Measurements from ENCODE around the gene PANK4.

PANK4 gene

DNA sequence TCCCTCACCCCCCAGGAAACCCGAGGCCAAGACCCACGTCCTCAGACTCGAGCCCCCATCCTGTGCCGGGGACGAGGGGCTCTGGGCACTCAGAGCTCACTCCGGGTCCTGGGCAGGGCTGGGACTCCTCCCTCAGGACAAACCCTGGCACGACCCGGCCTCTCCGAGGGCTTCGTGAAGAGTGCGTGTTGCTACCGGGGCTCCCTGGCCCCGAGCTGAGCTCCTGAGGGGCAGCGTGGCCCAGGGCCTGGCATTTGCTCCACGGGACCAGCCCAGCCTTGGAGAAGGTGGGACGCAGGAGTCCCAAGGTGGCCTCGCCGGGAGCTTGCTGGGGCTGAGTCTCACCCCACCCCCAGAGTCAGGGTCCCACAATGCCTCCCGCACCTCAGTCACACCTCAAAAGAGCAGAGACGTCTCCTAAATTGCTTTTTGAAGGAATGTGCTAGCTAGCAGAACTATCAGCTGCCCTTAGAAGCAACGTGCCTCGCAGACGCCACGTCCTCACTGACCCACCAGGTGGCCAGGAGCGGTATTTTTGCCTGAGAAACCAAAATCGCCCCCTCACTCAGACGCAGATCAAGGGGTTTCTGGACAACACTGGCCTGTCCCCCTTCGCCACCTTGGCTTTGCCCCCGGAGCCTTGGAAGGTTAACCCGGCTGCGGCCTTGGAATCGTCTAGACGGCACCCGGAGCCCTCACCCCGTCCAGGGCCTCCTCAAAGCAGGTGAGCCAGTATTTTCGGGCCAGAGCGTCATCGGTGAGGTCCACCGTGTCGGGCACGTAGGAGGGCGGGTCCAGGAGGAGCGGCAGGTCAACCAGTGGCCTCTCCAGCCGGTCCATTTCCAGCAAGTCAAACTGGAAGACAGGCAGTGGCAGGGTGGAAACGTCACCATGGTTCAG, 11.3 kb downstream of the PANK4 start:
- DNase-seq (ENCODE audit: extremely low read depth in 1 of 2, low read depth in 1 of 2), result no peak

DNA sequence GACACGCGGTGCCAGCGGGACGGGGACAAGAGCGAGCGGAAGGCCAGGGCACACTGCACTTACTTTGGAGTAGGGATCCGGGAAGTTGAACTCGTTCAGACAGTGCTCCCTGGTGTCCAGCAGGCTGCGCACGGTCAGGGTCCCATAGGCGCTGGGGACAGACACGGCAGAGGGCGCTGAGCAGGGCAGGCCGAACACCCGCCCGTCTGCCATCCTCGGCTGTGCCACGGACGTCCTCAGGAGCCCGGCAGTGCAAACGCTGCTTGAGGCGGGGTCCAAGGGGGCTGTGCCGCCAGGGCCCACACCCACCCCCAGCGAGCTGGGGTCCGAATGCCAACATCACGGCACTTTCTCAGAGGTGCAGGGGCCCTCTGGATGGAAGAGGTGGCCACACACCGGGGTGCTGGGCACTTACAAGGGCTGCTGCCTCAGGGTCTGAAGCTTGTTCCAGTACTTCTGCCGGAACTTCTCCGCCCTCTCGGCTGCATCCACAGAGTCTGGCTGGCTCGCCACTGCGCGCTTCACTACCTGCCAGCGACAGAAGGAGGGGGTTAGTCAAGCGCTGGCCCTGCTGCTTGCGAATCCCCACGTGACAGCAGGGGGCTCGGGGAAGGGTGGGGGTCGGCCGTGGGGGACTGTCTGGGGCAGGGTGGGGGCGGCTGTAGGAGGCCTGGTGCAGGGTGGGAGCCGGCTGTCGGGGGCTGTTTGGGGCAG, 12.3 kb downstream of the PANK4 start:
- no peak for DNase-seq (ENCODE audit: extremely low read depth in 1 of 2, low read depth in 1 of 2)

DNA sequence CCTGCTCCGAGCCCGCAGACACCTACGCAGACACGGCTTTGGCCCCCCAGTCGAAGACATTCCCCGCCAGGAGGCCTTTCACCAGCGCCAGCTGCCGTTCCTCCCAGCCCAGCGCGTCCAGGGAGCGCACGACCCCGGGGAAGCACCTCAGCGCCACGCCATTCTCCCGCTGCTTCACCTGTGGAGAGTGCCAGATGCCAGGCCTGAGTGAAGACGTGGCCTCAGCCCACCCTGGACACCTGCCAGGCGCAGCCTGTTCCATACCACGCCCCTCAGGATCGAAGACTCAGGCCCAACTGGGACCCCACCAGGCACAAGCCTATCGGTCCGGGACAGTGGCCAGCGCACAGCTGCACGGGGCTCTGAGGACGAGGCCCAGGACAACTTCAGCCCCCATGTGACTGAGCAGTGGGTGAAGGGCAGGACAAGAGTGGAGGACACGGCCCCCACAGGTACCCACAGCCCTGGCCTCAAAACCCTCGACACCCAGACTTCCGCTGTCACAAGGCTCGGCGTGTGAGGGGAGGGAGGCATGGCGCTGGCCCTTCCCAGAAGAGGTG, 13.5 kb downstream of the PANK4 start:
- DNase-seq (ENCODE audit: extremely low read depth in 1 of 2, low read depth in 1 of 2), result no peak

DNA sequence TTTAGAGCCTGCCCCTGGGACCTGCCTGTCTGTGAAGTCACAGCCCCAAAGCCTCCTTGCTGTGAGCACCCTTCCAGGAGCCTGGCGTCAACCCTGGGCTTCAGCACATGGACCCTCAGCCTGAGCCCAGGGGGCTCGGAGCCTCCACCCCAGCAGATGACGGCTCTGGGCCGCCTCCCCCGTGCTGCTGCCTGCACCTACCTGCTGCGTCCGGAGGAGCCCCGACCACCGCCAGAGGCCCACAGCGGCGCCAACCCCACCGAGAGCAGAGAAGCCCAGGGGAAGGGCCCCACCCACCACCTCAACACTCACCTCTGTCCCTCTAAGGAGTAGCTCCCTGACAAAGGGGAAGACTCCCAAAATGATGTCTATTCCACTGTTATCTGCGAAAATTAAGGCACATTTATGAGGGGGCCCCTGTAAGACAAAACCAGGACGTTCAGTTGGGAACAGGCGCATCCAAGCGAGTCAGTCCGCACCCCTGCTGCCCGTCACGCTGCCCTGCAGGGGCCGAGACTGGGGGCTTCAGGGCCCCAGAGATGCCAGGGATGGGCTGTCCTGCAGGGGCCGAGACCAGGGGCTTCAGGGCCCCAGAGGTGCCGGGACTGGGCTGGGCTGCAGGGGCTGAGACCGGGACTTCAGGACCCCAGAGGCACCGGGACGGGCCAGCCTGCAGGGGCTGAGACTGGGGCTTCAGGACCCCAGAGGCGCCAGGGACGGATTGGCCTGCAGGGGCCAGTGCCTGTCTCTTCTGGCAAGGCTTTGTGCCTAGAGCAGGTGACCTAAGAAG, 15.8 kb downstream of the PANK4 start:
- DNase-seq (ENCODE audit: extremely low read depth in 1 of 2, low read depth in 1 of 2), result no peak

DNA sequence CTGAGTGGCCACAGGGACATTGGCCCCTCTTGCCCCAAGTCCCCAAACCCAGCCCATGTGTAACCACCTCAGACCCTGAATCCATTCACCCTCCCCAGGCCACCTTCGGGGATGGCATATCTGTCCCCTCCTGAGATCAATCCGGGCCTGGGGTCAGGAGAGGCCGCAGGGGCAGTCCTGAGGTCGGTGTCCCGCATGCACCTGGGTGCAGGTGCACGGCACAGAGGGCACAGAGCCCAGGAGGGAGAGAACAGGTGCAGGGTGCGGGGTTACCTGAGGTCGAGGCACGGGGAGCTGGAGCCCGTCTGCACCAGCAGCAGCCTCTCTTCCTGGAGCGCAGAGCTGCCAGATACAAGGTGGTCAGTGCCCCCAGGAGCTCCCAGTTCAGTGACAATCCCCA, 16.8 kb downstream of the PANK4 start:
- DNase-seq (ENCODE audit: extremely low read depth in 1 of 2, low read depth in 1 of 2), result no peak

DNA sequence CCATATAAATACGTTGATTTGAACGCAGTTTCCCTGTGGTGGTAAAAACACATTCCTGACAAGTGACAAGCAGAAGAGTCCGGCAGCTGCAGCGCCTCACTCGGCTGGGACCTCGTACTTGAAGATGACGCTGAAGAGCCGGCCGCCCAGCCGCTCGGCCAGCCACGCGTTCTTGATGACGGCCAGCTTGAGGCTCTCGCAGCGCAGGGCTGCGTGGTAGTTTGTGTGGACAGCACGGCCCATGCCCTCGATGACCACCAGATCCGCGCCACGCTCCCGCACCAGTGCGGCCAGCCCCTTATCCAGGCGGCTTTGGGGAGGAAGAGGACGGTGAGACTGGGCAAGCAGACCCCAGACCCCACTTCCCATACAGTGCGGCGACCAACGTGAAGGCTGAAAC, 17.6 kb downstream of the PANK4 start:
- DNase-seq (ENCODE audit: extremely low read depth in 1 of 2, low read depth in 1 of 2), result no peak

DNA sequence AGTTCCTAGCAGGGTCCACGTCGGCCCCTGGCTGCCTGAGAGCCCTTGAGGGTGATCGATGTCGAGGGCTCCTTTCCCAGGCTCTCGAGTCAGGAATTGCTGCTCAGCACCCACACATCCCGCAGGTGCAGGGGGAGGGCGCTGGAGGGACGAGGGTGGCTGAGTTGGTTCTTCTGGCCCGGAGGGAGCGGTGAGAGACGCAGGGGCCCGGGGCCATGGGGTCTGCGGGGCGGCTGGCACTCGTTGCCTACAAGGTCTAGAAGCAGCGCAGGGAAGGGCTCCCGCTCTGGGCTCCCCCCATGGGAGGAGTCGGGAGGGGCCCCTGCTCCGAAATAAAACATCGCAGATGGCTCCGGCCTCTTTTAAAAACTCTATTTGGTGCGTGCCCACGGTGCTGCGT, 18.2 kb downstream of the PANK4 start:
- no peak for DNase-seq (ENCODE audit: extremely low read depth in 1 of 2, low read depth in 1 of 2)

DNA sequence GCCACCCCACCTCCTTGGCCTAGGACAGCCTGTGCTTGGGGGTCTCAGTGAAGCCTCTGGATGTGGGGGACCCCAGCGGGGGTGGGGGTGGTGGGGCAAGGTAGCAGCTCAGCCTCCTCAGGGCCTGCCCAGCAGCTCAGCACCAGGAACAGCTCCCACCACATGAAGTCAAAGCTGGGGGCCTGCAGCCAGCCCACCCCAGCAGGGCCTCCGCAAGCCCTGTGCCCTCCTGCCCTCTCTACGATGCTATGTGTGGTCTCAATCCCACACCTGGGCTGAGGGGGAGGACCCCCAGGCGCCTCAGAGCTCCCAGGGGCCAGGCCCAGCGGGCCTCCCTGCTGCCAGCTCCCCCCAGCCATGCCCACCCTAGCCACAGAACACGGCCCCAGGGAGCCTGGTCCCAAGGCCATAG, 18.6 kb downstream of the PANK4 start:
- DNase-seq (ENCODE audit: extremely low read depth in 1 of 2, low read depth in 1 of 2), result no peak

DNA sequence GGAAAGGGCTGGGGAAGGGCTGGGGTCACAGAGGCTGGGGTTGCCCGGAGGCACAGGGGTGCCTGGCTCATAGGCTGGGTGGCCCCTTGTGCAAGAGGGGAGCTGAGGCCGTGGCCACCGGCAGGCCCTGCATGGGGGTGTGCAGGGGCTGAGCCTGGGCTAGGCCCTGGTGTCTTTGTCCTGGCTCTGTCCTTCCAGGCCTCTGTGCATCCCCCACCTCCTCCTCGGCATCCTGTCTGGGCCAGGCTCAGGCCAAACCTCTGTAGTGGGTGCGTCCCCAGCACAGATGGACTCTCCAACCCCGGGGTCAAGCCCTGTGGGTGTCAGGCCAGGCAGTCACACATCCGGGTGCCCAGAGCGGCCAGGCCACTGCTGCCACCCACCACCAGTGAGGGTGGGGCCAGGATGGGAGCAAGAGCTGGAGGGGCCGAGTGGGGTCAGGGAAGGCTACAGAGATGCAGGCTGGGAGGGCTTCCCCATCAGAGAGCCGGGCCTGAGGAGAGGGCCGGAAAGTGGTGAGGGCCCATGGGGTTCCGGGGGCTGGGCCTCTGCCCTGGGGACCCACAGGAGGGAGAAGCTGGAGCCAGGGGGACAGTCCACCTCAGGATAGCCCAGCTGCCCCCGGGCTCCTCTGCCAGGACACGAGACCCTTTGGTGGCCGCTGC, 19.4 kb downstream of the PANK4 start:
- no peak for DNase-seq (ENCODE audit: extremely low read depth in 1 of 2, low read depth in 1 of 2)

DNA sequence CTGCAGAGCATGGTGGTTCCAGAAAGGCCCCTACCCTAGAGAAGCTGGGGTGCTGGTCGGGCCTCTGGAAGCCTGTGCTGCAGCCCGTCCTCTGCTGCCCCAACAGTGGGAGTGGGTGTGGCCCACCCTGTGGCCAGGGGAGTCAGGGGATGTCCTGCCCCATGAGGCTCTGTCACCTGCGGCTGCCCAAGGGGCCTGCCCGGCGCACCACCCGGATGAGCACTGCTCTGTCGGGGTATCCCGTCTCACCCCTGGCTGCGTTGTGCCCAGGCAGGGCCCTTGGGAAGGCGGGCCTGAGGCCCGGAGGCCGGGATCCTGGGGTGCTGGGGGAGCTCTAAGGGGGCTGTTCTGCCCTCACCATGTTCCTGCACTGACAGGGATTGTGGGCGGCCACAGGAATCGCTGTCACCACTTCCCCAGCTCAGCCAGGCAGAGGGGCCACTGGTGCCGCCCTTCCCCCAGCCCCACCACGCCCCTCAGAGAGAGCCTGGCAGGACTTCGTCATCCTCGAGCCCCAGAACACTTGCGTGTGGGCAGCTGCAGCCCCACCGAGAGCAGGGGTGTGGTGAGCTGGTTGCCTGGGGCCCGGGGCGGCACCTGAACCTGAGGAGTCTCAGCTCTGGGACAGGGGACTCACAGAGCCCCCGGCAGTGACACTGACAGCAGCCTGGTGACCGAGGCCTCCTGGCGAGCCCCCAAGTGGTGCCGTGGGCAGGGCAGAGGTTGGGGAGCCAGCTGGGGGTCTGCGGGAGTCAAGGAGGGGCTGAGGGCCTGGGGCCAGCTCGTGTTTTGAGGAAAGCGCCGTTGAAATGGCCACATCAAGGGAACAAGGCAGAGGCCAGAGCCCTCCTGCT, 20.2 kb downstream of the PANK4 start:
- DNase-seq (ENCODE audit: extremely low read depth in 1 of 2, low read depth in 1 of 2), result no peak

DNA sequence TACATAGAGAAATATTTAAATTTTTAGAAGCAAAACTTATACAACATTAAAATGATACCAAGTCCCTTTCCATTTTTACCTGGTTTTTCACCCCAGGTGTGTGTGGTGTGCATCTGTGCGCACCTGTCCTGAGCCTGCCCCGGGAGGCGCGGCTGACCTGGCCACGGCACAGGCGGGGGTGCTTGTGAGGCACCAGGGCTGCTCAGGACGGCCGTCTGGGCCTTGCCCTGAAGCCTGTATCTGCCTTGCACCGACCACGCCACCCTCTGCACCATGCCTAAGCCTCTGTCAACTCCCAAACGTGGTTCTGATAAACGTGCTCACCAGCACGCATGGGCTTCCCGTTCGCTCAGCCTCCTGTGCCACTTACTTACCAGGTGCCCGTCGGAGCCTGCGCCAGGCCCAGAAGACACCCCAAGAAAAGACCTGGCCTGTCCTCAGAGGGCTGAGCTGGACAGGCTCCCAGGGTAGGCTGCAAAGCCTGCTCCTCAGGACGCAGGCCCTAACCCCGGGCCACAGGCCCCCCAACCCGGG, 20.9 kb downstream of the PANK4 start:
- no peak for DNase-seq (ENCODE audit: extremely low read depth in 1 of 2, low read depth in 1 of 2)

DNA sequence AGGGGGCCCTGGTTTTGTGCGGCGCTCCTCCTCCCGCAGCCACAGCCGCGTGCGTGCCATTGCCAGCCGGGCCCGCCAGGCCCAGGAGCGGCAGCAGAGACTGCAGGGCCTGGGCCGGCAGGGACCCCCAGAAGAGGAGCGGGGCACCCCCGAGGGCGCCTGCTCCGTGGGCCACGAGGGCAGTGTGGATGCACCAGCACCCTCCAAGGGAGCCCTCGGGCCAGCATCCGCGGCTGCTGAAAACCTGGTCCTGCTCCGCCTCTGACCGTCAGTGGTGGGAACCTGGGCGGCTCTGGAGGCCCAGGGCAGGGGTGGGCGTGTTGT, 21.5 kb downstream of the PANK4 start:
- no peak for DNase-seq (ENCODE audit: extremely low read depth in 1 of 2, low read depth in 1 of 2)

DNA sequence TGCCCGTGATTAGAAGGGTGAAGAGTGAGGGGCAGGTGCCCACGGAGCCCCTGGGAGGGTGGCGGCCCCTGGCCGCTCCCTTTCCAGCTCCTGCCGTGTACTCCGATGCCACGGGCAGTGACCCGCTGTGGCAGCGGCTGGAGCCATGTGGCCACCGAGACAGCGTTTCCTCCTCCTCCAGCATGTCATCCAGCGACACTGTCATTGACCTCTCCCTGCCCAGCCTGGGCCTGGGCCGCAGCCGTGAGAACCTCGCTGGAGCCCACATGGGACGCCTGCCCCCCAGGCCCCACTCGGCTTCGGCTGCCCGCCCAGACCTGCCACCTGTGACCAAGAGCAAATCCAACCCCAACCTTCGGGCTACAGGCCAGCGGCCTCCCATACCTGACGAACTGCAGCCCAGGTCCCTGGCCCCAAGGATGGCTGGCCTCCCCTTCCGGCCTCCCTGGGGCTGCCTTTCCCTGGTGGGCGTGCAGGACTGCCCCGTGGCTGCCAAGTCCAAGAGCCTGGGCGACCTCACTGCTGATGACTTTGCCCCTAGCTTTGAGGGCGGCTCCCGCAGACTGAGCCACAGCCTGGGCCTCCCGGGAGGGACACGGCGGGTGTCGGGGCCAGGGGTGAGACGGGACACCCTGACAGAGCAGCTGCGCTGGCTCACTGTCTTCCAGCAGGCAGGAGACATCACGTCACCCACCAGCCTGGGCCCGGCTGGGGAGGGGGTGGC, 22.0 kb downstream of the PANK4 start:
- DNase-seq (ENCODE audit: extremely low read depth in 1 of 2, low read depth in 1 of 2), result no peak

DNA sequence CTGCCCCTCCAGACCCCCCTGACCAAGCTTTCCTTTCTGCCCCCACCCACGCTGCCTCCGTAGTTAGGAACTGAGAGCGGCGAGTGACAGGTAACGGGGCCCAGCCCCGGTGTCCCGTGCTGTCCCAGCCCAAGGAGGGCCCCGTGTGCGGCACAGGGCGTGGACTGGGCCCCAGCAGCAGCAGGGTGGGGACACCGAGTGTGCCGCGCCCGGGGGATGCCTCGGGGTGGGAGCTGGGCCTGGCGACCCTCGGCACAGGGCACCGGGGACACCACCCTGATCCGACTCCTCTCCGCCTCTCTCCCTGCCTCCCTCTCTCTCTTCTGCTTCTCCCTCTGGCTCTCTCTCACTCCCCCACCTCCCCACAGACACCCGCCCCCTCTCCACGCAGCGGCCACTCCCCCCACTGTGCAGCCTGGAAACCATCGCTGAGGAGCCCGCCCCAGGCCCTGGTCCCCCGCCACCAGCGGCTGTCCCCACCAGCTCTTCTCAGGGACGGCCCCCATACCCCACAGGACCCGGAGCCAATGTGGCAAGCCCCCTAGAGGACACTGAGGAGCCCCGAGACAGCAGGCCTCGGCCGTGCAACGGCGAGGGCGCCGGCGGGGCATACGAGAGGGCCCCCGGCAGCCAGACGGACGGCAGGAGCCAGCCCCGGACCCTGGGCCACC, 22.7 kb downstream of the PANK4 start:
- DNase-seq (ENCODE audit: extremely low read depth in 1 of 2, low read depth in 1 of 2), result no peak

DNA sequence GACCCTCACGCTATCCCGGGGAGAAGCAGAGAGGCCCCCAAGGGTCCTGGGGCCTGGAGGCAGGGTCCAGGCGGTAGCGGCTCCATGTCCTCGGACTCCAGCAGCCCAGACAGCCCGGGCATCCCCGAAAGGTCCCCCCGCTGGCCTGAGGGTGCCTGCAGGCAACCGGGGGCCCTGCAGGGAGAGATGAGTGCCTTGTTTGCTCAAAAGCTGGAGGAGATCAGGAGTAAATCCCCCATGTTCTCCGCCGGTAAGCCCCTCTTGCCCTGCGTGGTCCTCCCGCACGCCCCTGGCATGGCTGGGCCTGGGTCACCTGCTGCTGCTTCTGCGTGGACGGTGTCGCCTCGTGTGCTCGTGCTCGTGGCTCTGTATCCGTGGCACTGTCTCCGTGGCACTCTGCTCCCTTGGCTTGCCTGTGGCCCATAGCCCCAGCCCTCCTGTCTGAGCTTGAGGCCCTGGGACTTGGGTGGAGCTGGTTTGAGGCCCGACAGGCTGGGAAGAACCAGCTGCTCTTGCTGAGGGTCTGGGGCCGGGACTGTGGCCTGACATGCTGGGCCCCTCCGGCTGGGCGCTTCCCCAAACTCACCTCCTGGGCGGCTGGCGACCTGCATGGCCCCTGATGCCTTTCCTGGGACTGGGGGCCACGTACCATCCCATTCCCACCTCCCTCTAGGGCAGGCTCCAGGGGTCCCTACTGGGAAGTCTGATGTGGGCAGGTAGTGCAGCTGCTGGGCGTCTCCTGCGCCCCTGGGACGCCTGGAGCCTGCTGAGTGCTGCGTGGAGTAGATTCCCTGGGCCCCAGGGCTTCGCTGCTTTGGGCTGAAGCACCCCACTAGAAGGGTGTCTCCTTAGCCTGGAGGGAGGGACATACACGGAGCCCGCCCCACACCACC, 23.5 kb downstream of the PANK4 start:
- DNase-seq (ENCODE audit: extremely low read depth in 1 of 2, low read depth in 1 of 2), result no peak

DNA sequence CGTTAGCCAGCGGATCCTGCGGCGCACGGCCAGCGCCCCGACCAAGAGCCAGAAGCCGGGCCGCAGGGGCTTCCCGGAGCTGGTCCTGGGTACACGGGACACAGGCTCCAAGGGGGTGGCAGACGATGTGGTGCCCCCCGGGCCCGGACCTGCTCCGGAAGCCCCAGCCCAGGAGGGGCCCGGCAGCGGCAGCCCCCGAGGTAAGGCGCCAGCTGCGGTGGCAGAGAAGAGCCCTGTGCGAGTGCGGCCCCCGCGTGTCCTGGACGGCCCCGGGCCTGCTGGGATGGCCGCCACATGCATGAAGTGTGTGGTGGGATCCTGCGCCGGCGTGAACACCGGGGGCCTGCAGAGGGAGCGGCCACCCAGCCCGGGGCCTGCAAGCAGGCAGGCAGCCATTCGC, 24.2 kb downstream of the PANK4 start:
- DNase-seq (ENCODE audit: extremely low read depth in 1 of 2, low read depth in 1 of 2), result no peak

DNA sequence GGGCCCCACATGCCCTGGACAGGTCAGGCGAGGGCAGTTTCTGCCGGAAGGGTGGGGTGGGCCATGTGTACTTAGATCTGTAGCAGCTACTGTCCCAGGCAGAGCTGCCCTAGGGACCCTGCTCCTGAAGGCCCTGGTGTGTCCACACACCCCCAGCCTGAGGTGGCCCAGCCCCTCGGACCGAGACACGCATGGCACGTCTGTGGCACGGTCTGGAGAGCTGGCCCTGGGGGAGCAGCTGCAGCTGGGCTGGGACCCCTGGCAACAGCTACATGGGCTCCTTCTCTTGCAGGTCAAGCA, 24.6 kb downstream of the PANK4 start:
- DNase-seq (ENCODE audit: extremely low read depth in 1 of 2, low read depth in 1 of 2), result no peak

Measured in activated CD8-positive, alpha-beta memory T cell treated with anti-CD3 and anti-CD28 coated beads for 1 hour (primary cell).